Measurements from ENCODE around the gene RBM24. TPM values are rescaled to one million over a fixed set of nuclear protein-coding genes. Genes with fewer than 3 reads are reported as not detected.
A peak's percentile ranks its signal among the peaks of the same experiment; 100 is the strongest.

RBM24 gene
- total RNA-seq, 1 experiment from 2014 or later: 0.48 TPM

- Histone ChIP-seq H2BK120ac (ENCODE audit: low read depth, low read length, poor library complexity, severe bottlenecking) (no peak overlapping the region), H2BK20ac (ENCODE audit: low read depth, low read length, poor library complexity, severe bottlenecking) (no peak overlapping the region), H3K18ac (ENCODE audit: insufficient read length, low read depth, low read length) (no peak overlapping the region), H2BK15ac (ENCODE audit: low read depth, low read length) (no peak overlapping the region), H2AK5ac (ENCODE audit: insufficient read length, low read length) (no peak overlapping the region), H4K20me1 (ENCODE audit: control insufficient read depth, insufficient read depth, insufficient read length) (no peaks in the 10 kb centered on the region), H4K91ac (ENCODE audit: insufficient read length, low read depth, low read length) (no peak overlapping the region), H3K56ac (ENCODE audit: insufficient read length, low read depth, low read length) (no peak overlapping the region), H3K9ac (ENCODE audit: extremely low read depth, insufficient read length, low read length) (no peak overlapping the region), H3K4me1 (ENCODE audit: insufficient read depth, low read length) (no peaks in the 10 kb centered on the region), H3K9me3 (ENCODE audit: control insufficient read depth, low read depth, low read length) (no peaks in the 10 kb centered on the region), H3K4ac (ENCODE audit: low read depth, low read length) (no peak overlapping the region), H4K5ac (ENCODE audit: insufficient read length, low read depth, low read length) (peak overlapping the region; percentile 43), H3K4me2 (ENCODE audit: insufficient read depth, insufficient read length, low read length) (no peak overlapping the region), H3K23ac (ENCODE audit: insufficient read length, low read depth, low read length) (no peak overlapping the region), H3K27ac (ENCODE audit: insufficient read length, low read depth, low read length) (no peak overlapping the region), H3K79me2 (ENCODE audit: insufficient read depth, low read length) (no peaks in the 10 kb centered on the region), H3K27me3 (ENCODE audit: insufficient read depth, low read length) (no peaks in the 10 kb centered on the region), H2BK5ac (ENCODE audit: insufficient read length, low read length) (no peak overlapping the region), H4K8ac (replicated peaks; ENCODE audit: insufficient read length, low read depth, low read length) (no peak overlapping the region), H3K14ac (ENCODE audit: insufficient read depth, low read length) (no peak overlapping the region), H3K79me1 (ENCODE audit: insufficient read depth, low read depth, low read length, poor library complexity, severe bottlenecking) (no peaks in the 10 kb centered on the region), H3T11ph (ENCODE audit: low read length) (no peak overlapping the region), H3K23me2 (ENCODE audit: insufficient read length, low read depth, low read length, poor library complexity, severe bottlenecking) (no peaks in the 10 kb centered on the region), H2BK12ac (ENCODE audit: insufficient read length, low read depth, low read length) (no peak overlapping the region), H2AFZ (ENCODE audit: low read length) (no peak overlapping the region)
- DNase-seq: no peak
- Mint-ChIP-seq H3K4me1 (peaks cover 8 to 14% of the 10 kb centered on the region in 2 experiments), H3K27me3 (ENCODE audit: low read depth) (peaks cover 11% of the 10 kb centered on the region), H3K9me3 (peaks cover 4 to 9% of the 10 kb centered on the region in 2 experiments; a peak in 2 of 5 replicates), H3K4me3 (no peak overlapping the region), H3K27ac (no peak overlapping the region), H3K36me3 (ENCODE audit: insufficient read depth in 1 of 3, low read depth in 3 of 3) (peaks cover 0 to 4% (median 0%) of the 10 kb centered on the region in 3 experiments; a peak in 1 of 7 replicates)
- no CpG with 5 or more reads among the region's 5 CpGs for WGBS (ENCODE audit: extremely low coverage, insufficient read length, low lambda C conversion rate)
- no peak for TF ChIP-seq CTCF (conservative IDR thresholded peaks at IDR 0.05)
Observed at GRCh38 chr6:17300637-17301036, 19.5 kb downstream of the RBM24 start.
